ENCODE measurements around the gene INPP5J.

- TF ChIP-seq CTCF (IDR thresholded peaks at IDR 0.05; ENCODE audit: poor library complexity, severe bottlenecking), result no peak
- TF ChIP-seq POLR2AphosphoS5 (IDR thresholded peaks at IDR 0.05), result no peak
- TF ChIP-seq EZH2 (IDR thresholded peaks at IDR 0.05; ENCODE audit: borderline replicate concordance, insufficient read depth, low read length, poor library complexity, severe bottlenecking), result no peak
- TF ChIP-seq EP300 (conservative IDR thresholded peaks at IDR 0.05; ENCODE audit: poor library complexity, severe bottlenecking), result no peak
- no peak for TF ChIP-seq SMC3 (conservative IDR thresholded peaks at IDR 0.05; ENCODE audit: poor library complexity)
- no peak for TF ChIP-seq REST (IDR thresholded peaks at IDR 0.05; ENCODE audit: borderline replicate concordance)
- no peak for TF ChIP-seq TAF1 (IDR thresholded peaks at IDR 0.05; ENCODE audit: low read depth)
These were observed 481 bp downstream of the INPP5J start for GRCh38 chr22:31123292-31123602.
